ENCODE results near the gene PLXNA3.

Gene PLXNA3

DNA sequence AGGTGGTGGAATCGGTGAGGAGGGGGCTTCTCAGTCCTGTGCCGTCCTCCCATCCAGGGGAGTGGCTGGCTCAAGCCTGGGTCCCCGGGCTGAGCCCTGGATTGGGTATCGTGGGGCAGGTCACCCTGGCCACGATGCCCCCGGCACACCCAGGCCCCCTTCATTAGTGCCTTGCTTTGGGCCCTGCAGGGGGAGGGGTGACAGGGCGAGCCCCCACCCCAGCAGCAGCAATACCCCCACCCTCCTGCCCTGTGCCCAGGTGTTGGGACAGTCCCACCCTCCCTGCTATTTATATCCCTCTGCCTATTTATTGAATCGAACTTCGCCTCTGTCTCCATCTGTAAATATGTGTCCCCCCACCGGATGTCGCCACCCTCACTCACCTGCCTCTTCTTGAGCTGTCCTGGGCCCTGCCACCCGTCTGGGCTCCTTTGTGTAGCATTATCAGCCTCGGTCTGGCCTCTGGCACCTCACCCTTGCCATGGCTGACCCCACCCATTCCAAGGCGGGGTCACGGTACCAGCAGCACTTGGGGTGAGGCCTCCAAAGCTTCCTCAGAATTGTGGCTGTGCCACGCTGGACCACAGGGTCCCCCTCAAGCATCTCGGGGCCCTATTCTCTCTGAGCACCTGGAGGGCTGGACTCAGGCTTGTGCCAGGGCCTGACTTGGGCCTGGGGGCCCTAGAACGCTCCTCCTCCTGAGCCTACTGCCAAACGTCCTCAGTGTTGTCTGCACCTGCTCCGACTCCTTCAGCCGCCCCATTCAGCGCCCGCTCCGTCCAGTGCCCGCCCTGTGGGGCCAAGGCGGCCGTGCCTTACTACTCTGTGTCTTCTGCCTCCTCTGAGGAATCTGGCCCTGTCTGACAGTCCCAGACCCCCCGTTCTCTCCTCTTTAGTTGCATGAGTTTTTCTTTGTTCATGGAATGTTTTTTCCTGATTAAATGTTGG lies 14.9 kb downstream of the PLXNA3 start:
- Histone ChIP-seq H3K27ac (no peak overlapping the region), H3K4me2 (no peak overlapping the region), H3K79me2 (ENCODE audit: insufficient read depth, low read depth) (no peaks in the 10 kb centered on the region), H2AFZ (ENCODE audit: low read depth) (no peak overlapping the region), H3K27me3 (ENCODE audit: insufficient read depth, low read depth) (no peaks in the 10 kb centered on the region), H3K36me3 (ENCODE audit: insufficient read depth) (no peaks in the 10 kb centered on the region), H4K20me1 (ENCODE audit: insufficient read depth) (no peaks in the 10 kb centered on the region), H3K4me3 (IDR thresholded peaks at IDR 0.05; ENCODE audit: insufficient read depth, low read depth, low read length) (no peak overlapping the region), H3K4me1 (ENCODE audit: low read depth, poor library complexity, severe bottlenecking) (no peaks in the 10 kb centered on the region), H3K9ac (no peak overlapping the region)
- TF ChIP-seq CTCF (conservative IDR thresholded peaks at IDR 0.05; ENCODE audit: low read depth, low read length): no peak

DNA sequence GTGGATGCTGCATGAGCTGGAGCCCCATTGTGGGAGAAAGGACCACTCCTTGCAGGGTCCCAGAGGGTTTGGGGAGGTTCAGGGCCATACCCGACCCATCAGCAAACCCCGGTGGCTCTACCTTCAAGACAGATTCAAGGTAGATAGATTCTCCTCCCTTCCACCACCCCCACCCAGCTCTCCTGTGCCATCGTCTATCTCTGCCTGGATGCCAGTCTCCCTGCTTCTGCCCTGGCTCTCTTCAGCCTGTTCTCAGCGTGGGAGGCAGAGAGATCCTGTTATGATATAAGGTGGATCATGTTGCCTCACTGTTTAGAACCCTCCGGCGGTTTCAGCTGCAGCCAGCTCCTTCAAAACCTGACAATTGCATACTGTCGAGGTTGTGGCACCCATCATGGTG lies 15.6 kb downstream of the PLXNA3 start:
- Histone ChIP-seq H4K20me1 (ENCODE audit: insufficient read depth) (no peaks in the 10 kb centered on the region), H3K27me3 (ENCODE audit: insufficient read depth, low read depth) (no peaks in the 10 kb centered on the region), H3K4me3 (IDR thresholded peaks at IDR 0.05; ENCODE audit: insufficient read depth, low read depth, low read length) (no peak overlapping the region), H2AFZ (ENCODE audit: low read depth) (no peak overlapping the region), H3K9ac (no peak overlapping the region), H3K36me3 (ENCODE audit: insufficient read depth) (no peaks in the 10 kb centered on the region), H3K79me2 (ENCODE audit: insufficient read depth, low read depth) (no peaks in the 10 kb centered on the region), H3K27ac (no peak overlapping the region), H3K4me2 (no peak overlapping the region), H3K4me1 (ENCODE audit: low read depth, poor library complexity, severe bottlenecking) (no peaks in the 10 kb centered on the region)
- no peak for TF ChIP-seq CTCF (conservative IDR thresholded peaks at IDR 0.05; ENCODE audit: low read depth, low read length)

DNA sequence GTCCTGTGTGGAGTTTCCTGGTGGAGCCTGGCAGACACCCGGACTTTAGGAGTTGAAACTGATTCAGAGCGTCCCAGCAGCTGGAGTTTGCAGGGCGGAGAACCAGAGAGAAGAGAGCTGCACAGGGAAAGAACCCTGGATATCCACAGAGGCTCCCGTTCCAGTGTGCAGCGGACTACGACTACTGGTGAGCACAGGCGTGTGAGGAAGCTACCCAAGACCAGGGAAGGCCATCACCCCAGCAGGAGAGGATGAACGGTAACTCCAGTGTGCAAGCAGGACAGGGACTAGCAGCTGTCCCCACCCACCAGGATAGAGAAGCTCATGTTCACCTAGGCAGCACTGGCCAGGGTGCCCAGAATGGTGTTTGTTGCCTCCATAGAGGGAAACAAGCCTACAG lies 18.7 kb downstream of the PLXNA3 start:
- H3K4me1 ChIP-seq (ENCODE audit: low read depth, poor library complexity, severe bottlenecking): peaks cover 11% of the 10 kb centered on the region
- no peaks in the 10 kb centered on the region for H3K79me2 ChIP-seq (ENCODE audit: insufficient read depth, low read depth)
- no peak for TF ChIP-seq CTCF (conservative IDR thresholded peaks at IDR 0.05; ENCODE audit: low read depth, low read length)
- H3K4me3 ChIP-seq (IDR thresholded peaks at IDR 0.05; ENCODE audit: insufficient read depth, low read depth, low read length): no peak overlapping the region
- H3K27ac ChIP-seq: no peak overlapping the region
- no peak overlapping the region for H3K9ac ChIP-seq
- H3K27me3 ChIP-seq (ENCODE audit: insufficient read depth, low read depth): no peaks in the 10 kb centered on the region
- H2AFZ ChIP-seq (ENCODE audit: low read depth): no peak overlapping the region
- H3K36me3 ChIP-seq (ENCODE audit: insufficient read depth): no peaks in the 10 kb centered on the region
- H3K4me2 ChIP-seq: no peak overlapping the region
- H4K20me1 ChIP-seq (ENCODE audit: insufficient read depth): no peaks in the 10 kb centered on the region

DNA sequence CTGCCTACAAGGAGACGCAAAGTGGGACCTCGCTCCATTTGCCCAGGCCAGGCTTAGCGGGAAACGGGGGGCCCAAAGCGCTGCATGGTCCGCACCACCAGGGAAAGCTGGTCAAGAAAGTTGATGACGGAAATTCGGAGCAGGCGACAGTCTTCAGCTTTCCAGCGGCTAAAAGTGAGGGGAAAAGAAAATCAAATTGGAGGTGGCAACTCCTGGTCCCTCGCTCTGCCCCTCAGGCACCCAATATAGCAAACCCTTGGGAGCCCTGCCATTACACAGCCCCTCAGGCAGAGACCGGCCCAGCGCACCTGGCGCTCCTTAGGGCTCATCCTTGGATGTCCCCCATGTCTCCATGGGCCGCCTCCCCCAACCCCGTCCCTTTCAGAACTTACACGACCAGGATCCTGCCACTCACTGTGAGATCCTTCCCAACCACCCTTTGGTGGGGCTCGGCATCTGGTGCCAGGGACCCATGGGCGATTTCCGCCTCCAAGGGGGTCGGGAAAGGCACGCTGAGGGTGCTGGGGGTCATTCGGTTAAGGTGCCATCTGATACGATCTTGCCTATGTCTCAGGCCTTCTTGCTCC lies 19.9 kb downstream of the PLXNA3 start:
- H3K27me3 ChIP-seq (ENCODE audit: insufficient read depth, low read depth): no peaks in the 10 kb centered on the region
- H3K4me3 ChIP-seq (IDR thresholded peaks at IDR 0.05; ENCODE audit: insufficient read depth, low read depth, low read length): no peak overlapping the region
- peak overlapping the region; percentile 59; the same call in 1 of the 2 replicates for H2AFZ ChIP-seq (ENCODE audit: low read depth)
- H3K4me1 ChIP-seq (ENCODE audit: low read depth, poor library complexity, severe bottlenecking): peaks cover 11% of the 10 kb centered on the region
- H4K20me1 ChIP-seq (ENCODE audit: insufficient read depth): no peaks in the 10 kb centered on the region
- H3K36me3 ChIP-seq (ENCODE audit: insufficient read depth): no peaks in the 10 kb centered on the region
- H3K9ac ChIP-seq: no peak overlapping the region
- H3K4me2 ChIP-seq: peak overlapping the region; percentile 48; the same call in 1 of the 2 replicates
- H3K79me2 ChIP-seq (ENCODE audit: insufficient read depth, low read depth): no peaks in the 10 kb centered on the region
- no peak overlapping the region for H3K27ac ChIP-seq
- TF ChIP-seq CTCF (conservative IDR thresholded peaks at IDR 0.05; ENCODE audit: low read depth, low read length): no peak
